Posterior vena cava (tissue), 2 donors: ENCODE data around the gene GPR108. TPM values are rescaled to one million over a fixed set of nuclear protein-coding genes. Genes with fewer than 3 reads are reported as not detected.

ENCODE experiments used
- DNase-seq: peaks from one replicate; pipeline ENCODE4 v3.0.0-alpha.2; 2020; ENCODE audit warnings: low spot score
- intact Hi-C, 2 donors: fragments of 100-400 bp; cut with DNase I; formaldehyde crosslinking; loops; one replicate each; pipeline versions ENCODE4 v1.14.1 to v1.14.2; 2022 to 2023
- total RNA-seq, 2 donors: library from RNA; stranded (reverse); fragmentation: NEBNext Ultra II Directional; extraction: Animal tissue kit (Norgen Biotek cat#: 25700); gene quantifications; one replicate each; pipeline ENCODE4 v1.2.1, GENCODE V29; 2021
- donor health status: DM: yes; HTN: yes; CAD: no.
- donor health status: DM: yes; HTN: yes; CAD: no.

GPR108 gene
- total RNA-seq, 2 donors from 2014 or later = 39.3 to 43.4 TPM

DNA sequence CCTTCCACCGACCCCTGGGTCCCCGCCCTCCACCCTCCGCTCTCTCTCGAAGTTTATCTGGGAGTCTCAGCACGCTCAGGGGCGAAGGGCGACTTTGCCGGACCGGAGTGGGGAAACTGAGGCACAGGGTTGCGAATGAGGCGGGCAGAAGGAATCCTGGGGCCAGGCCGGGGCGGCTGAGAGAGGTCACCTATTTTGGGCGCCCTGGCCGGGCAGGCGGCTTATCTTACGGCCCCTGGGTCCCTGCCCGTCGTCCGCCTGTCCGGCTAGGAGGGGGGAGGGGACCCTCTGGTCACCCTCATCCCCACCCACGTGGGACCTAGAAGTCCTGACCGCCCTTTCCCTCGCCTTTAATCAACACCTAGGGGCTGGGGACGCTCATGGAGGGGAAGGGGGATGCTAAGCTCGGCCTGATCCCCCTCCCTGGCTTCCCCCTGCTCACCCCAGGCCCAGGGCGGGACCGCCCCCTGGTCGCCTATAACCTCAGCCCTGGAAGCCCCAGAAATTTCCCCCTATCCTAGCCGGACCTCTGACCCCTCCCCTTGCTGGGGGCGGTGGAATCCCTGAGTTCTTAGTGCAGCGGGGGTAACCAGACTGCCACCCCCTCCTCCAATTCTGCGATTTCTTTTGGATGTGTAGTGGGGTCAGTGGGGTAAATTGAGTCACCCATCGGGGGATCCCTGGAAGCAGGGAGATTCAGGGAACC lies 2.7 kb upstream of the GPR108 start:
- intact Hi-C loops = no loop called here

GRCh38 chr19:6739390-6739882 lies 2.1 kb upstream of the GPR108 start, which contains the start of gene TRIP10:
Gene TRIP10, plus strand, starts transcription at chr19:6739680. Its CDS starts 82 bp downstream, at chr19:6739762.
- peak; percentile 96 for DNase-seq
- intact Hi-C loops = no loop called here

More for the DNA sequence above, 2.7 kb upstream of the GPR108 start:
- DNase-seq = no peak

- no peak for DNase-seq
- intact Hi-C loops = loop anchor here in 1 of 2 donors (1.0 kb wide), 1 partner anchor 19 kb away; no protein-coding TSS in a partner anchor
These were observed 1.5 kb upstream of the GPR108 start for GRCh38 chr19:6738787-6739389.

GRCh38 chr19:6737873-6738786 lies 750 bp upstream of the GPR108 start:
- DNase-seq = peak; percentile 96
- intact Hi-C loops = loop anchor here in 1 of 2 donors (1.0 kb wide), 1 partner anchor 20 kb away; no protein-coding TSS in a partner anchor

GRCh38 chr19:6736917-6737283 lies 480 bp downstream of the GPR108 start:
- DNase-seq = no peak
- intact Hi-C loops = no loop called here

DNA sequence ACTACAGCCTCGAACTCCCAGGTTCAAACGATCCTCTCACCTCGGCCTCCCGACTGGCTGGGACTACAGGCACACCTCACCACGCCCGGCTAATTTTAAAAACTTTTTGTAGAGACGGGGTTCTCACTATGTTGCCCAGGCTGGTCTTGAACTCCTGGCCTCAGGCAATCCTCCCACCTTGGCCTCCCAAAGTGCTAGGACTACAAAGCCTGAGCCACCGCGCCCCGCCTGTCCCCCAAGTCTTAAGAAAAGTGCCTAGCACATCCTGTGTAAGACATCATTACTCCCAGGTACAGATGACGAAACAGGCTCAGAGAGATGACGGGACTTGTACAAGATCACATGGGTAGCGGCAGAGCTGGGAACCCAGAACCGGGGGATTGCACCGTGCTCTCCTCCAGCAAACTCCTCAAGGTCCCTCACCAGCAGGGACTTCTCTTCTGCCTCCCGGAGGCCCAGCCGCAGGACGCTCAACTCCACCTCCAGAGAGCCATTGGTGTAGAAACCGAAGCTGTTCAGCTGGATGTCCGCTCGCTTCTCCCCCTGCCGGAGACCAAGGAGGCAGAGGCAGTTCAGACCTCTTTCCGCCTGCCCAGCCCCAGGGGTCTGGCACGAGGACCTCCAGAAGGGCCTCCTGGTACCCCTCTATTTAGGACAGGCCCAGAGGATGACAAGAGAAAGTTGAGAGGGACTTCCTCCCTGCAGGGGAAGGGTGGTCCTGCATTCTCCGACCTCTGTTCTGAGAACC lies 1.0 kb downstream of the GPR108 start:
- peak; percentile 94 for DNase-seq
- intact Hi-C loops = no loop called here

DNA sequence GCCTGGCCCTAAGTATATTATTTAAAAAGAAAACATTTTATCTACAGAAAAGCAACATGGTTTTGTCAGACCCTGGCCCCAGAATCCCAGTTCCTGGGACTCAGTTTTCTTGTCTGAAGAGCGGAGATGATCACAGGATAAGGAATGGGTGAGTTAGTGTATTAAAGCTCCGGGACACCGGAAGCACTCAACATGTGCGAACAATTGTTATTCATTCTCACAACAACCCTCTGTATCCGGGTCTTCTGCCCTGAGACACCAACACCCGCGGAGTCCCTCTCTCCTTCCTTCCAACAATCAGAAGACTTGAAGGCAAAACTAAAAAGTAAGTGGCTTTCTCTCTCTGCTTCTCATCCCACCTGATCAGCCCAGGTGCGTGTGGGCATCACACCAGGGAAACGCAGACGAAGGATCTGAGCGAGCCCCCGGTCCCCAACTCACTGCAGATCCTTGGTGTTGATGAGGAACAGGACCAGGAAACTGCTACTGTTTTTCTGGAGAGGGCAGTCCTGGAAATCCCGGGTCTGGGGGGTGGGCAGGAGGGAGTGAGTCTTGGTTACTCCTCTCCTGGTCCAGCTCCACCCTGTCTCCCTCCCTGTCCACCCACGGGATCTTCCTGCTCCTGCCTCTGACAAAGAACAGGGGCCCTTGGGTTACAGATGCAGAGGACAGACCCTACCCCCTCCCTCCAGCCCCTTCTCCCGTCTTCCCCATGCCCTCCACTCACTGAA lies 2.0 kb downstream of the GPR108 start:
- no peak for DNase-seq
- intact Hi-C loops = no loop called here

GRCh38 chr19:6734096-6734696 lies 3.2 kb downstream of the GPR108 start:
- intact Hi-C loops = no loop called here

GRCh38 chr19:6733338-6734095 lies 3.9 kb downstream of the GPR108 start:
- no peak for DNase-seq
- intact Hi-C loops = no loop called here

More at GRCh38 chr19:6734096-6734696, 3.2 kb downstream of the GPR108 start:
- DNase-seq = no peak

DNA sequence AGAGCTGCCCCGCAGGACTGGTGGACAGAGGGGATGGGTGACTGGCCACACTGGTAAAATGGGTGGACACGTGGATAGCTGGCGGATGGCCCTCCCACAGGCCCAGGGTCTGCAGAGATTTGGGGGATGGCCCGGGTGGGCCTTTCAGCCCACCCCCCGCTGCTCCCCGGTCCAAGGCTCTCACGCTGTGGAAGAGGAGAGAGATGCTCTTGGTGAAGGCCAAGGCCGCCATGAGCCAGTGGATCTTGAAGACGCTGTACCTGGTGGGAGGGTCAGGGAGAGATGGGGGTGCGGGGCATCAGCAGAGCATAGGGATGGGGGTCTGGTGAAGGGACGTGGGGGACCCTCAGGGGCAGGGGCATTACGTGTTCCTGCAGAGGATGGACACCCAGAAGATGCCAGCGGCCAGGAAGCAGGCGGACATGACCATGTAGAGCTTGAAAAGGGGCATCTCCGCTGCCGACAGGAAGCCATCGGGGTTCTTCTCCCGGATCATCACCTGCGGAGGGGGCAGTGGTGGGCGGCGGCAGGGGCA lies 4.5 kb downstream of the GPR108 start:
- intact Hi-C loops = no loop called here
- no peak for DNase-seq

- intact Hi-C loops = no loop called here
These were observed 5.6 kb downstream of the GPR108 start for GRCh38 chr19:6731822-6732221.

GRCh38 chr19:6730941-6731670 lies 6.3 kb downstream of the GPR108 start:
- intact Hi-C loops = no loop called here
- DNase-seq = no peak

More at GRCh38 chr19:6731822-6732221, 5.6 kb downstream of the GPR108 start:
- DNase-seq = no peak

GRCh38 chr19:6730153-6730804 lies 7.1 kb downstream of the GPR108 start:
- peak; percentile 91 for DNase-seq
- intact Hi-C loops = no loop called here

GRCh38 chr19:6729573-6730152 lies 7.7 kb downstream of the GPR108 start:
- DNase-seq = no peak
- intact Hi-C loops = no loop called here

- intact Hi-C loops = no loop called here
- no peak for DNase-seq
These were observed 9.0 kb downstream of the GPR108 start for GRCh38 chr19:6728346-6728745.
